Pons (tissue), 1 donor: Measurements from ENCODE around the gene LSP1.
"Not testable (repeated sequence)": the region's sequence is repeated elsewhere in the genome, so short reads cannot be mapped to it uniquely, and the experiment has no call there.

Experiments
- DNase-seq: peaks from one replicate; pipeline ENCODE4 v3.0.0-alpha.2; 2016; ENCODE audit warnings: low spot score

LSP1 gene

GRCh38 chr11:1864831-1865665 is 12.2 kb downstream of the LSP1 start:
- DNase-seq: peak; percentile 6

- DNase-seq: no peak
Observed at GRCh38 chr11:1866226-1866625, 13.3 kb downstream of the LSP1 start.

- DNase-seq: no peak
Observed at GRCh38 chr11:1866776-1867175, 13.9 kb downstream of the LSP1 start.

- no peak for DNase-seq
Observed at GRCh38 chr11:1867381-1867780, 14.5 kb downstream of the LSP1 start.

GRCh38 chr11:1868056-1868635 is 15.3 kb downstream of the LSP1 start:
- no peak for DNase-seq

- no peak for DNase-seq
Observed at GRCh38 chr11:1868636-1869291, 15.9 kb downstream of the LSP1 start.

- DNase-seq: no peak
Observed at GRCh38 chr11:1869427-1870325, 16.8 kb downstream of the LSP1 start.

GRCh38 chr11:1870326-1870696 is 17.4 kb downstream of the LSP1 start:
- DNase-seq: no peak

- no peak for DNase-seq
Observed at GRCh38 chr11:1870721-1871466, 18.0 kb downstream of the LSP1 start.

- no peak for DNase-seq
Observed at GRCh38 chr11:1871531-1871930, 18.6 kb downstream of the LSP1 start.

GRCh38 chr11:1872267-1872985 is 19.5 kb downstream of the LSP1 start:
- no peak for DNase-seq

GRCh38 chr11:1873048-1873812 is 20.3 kb downstream of the LSP1 start:
- DNase-seq: no peak

GRCh38 chr11:1873813-1874150 is 20.9 kb downstream of the LSP1 start:
- not testable (repeated sequence) for DNase-seq

- DNase-seq: not testable (repeated sequence)
Observed at GRCh38 chr11:1874441-1875092, 21.7 kb downstream of the LSP1 start.

GRCh38 chr11:1875093-1875850 is 22.4 kb downstream of the LSP1 start:
- DNase-seq: no peak

- DNase-seq: not testable (repeated sequence)
Observed at GRCh38 chr11:1875851-1876301, 23.0 kb downstream of the LSP1 start.

GRCh38 chr11:1876361-1877063 is 23.6 kb downstream of the LSP1 start:
- DNase-seq: no peak
